Putamen (tissue), 1 donor: ENCODE measurements around the gene RRP9.
"Not testable (repeated sequence)": the region's sequence is repeated elsewhere in the genome, so short reads cannot be mapped to it uniquely, and the experiment has no call there.

Experiments
- DNase-seq: peaks from one replicate; pipeline ENCODE4 v3.0.0-alpha.2; 2016; ENCODE audit warnings: low spot score

RRP9 gene, protein sequence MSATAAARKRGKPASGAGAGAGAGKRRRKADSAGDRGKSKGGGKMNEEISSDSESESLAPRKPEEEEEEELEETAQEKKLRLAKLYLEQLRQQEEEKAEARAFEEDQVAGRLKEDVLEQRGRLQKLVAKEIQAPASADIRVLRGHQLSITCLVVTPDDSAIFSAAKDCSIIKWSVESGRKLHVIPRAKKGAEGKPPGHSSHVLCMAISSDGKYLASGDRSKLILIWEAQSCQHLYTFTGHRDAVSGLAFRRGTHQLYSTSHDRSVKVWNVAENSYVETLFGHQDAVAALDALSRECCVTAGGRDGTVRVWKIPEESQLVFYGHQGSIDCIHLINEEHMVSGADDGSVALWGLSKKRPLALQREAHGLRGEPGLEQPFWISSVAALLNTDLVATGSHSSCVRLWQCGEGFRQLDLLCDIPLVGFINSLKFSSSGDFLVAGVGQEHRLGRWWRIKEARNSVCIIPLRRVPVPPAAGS

DNA sequence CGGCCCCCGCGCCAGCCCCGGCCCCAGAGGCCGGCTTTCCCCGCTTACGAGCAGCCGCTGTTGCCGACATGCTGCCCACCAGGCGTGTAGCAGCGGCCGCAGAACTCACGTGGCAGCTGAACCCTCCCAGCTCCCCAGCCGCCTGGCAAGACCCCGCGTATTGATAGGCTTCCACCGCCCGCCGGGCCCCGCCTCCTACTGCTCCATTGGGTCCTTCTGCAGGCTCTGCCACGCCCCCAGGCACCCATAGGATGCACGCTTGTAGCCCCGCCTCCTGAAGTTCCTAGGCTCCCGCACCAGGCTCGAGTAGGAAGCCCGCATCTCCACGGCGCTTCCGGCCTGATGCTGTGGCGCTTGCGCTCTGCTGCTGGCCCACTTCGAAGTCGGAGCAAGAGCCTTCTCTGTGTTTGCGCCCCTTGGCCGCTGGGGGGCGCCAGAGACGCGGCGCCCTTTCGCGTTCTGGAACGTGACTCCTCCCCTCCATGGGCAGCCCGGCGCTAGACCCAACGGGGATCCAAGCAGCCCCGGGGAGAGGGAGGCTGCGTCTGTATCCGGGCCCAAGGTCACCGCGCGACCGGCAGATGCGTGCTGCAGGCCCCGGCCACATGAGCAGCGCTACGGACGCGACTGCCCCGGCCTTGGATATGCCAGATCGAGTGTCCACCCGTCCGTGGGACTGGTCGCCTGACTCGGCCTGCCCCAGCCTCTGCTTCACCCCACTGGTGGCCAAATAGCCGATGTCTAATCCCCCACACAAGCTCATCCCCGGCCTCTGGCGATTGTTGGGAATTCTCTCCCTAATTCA, at the start of gene RRP9, which contains the start of gene PARP3:
Gene RRP9, minus strand, starts transcription at position 107 of the 805 bp plus-strand sequence. Its CDS starts 37 bp downstream, at position 70.
Gene PARP3, plus strand, starts transcription at position 566 of the 805 bp plus-strand sequence. CDS start 993 bp downstream, outside the sequence.
- DNase-seq = peak; percentile 100

DNA sequence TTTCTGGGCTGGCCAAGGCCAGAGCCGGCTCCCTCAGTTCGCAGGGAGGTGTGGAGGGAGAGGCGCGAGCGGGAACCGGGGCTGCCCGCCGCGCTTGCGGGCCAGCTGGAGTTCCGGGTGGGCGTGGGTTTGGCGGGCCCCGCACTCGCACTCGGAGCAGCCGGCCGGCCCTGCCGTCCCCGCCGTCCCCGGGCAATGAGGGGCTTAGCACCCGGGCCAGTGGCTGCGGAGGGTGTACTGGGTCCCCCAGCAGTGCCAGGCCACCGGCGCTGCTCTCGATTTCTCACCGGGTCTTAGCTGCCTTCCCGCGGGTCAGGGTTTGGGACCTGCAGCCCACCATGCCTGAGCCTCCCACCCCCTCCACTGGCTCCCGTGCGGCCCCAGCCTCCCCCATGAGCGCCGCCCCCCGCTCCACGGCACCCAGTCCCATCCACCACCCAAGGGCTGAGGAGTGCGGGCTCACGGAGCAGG, 48.8 kb upstream of the RRP9 start:
- not testable (repeated sequence) for DNase-seq

DNA sequence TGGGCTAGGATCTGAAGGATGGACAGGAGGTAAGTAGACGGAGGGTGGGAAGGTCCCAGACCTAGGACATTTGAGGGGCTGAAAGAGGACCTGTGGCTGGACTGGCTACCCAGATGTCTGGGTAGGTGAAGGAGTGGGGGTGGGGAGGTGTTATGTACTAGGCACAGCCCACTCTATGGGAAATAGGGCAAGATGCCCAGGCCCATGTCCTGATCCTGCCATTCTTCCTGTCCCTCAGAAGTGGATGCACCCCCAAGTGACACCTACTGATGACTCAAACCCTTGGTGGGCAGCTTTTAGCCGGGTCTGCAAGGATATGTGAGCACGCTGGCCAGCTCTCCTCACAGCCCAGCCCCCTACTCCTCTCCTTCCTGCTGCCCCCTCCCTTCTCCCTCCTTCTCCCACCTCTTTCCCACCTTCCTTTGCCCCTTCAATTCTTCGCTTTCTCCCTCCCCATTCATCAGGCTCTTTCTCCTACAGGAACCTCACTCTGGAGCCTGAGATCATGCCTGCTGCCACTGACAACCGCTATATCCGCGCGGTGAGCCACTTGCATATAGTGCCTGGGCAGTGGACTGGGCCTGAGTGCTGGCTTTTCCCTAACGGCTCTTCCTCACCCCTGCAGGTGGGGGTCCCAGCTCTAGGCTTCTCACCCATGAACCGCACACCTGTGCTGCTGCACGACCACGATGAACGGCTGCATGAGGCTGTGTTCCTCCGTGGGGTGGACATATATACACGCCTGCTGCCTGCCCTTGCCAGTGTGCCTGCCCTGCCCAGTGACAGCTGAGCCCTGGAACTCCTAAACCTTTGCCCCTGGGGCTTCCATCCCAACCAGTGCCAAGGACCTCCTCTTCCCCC, 46.8 kb upstream of the RRP9 start:
- DNase-seq = no peak

DNA sequence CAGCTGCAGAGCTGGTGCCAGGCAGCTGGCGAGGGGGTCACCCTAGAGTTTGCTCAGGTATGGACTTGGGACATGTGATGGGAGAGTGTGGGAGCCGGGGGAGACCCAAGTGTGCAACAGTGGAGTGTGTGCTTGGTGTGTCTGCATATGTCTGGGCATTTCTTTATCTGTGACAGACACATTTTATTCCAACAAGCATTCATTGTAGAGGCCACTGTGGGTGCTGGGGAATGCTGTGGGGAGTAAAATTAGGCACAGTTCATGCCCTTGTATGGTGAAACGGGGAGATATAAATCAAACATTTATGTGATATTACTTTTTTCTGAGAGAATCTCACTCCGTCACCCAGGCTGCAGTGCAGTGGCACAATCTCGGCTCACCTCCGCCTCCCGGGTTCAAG, 45.9 kb upstream of the RRP9 start:
- DNase-seq = no peak

DNA sequence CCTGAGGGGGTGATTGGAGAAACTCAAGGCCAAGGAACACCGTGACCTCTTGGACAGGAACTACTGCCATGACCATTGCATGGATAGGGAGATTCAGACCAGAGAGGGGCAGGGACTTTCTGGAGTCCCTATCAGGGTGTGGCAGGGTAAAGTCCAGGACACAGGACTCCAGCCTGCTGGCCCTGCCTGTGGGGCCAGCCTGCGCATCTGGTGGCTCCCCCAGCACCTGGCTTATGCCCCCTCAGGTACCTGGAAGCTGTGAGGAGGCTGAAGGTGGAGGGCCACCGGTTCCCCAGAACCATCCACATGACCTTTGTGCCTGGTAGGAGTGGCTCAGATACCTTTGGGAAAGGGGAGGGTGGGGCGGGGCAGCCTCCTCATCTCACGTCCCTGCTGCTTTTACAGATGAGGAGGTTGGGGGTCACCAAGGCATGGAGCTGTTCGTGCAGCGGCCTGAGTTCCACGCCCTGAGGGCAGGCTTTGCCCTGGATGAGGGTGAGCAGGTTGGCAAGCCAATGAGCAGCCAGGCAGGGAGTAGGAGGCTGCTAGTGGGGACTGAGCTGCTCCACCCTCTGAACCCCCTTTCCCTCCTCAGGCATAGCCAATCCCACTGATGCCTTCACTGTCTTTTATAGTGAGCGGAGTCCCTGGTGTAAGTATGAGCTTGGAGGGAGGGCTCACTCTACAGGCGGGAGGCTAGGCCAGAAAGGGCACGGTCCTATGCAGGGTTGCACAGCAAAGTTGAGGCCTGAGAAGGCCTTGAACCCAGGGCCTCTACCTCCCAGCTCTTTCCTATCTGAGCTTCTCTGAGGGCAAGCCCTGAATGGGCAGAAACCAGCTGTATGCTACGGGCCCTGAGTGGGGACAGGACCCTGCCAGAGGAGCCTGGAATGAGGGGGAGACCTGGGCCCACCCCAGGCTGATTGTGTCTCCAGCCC, 44.6 kb upstream of the RRP9 start:
- DNase-seq = no peak

DNA sequence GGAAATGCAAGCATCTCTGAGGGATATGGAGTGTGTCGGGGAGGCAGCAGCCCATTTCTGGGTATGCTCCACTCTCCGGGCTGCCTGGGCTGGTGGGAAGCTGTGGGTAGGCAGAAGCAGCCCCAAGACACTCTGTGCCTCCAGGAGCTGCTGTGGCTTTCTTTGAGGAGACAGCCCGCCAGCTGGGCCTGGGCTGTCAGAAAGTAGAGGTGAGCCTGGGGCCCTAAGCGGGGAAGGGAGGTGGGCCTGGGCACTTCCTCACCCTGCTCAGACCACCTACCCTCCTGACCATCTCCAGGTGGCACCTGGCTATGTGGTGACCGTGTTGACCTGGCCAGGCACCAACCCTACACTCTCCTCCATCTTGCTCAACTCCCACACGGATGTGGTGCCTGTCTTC, 43.4 kb upstream of the RRP9 start:
- no peak for DNase-seq

DNA sequence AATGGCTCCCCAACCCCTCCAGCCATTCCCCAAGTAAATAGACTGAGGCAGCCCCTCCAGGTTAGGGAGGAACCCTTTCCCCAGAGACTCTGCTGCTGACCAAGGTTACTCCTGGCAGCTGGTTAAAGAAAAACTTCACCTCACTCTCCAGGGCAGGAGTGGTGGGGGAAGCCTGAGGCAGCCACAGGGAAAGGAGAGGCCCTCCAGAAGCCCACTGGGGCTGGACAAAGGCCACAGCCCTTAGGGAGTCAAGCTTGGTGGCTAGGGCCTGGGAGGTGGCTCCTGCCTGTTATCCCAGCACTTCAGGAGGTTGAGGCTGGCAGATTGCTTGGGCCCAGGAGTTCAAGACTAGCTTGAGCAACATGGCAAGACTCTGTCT, 42.6 kb upstream of the RRP9 start:
- DNase-seq = no peak

DNA sequence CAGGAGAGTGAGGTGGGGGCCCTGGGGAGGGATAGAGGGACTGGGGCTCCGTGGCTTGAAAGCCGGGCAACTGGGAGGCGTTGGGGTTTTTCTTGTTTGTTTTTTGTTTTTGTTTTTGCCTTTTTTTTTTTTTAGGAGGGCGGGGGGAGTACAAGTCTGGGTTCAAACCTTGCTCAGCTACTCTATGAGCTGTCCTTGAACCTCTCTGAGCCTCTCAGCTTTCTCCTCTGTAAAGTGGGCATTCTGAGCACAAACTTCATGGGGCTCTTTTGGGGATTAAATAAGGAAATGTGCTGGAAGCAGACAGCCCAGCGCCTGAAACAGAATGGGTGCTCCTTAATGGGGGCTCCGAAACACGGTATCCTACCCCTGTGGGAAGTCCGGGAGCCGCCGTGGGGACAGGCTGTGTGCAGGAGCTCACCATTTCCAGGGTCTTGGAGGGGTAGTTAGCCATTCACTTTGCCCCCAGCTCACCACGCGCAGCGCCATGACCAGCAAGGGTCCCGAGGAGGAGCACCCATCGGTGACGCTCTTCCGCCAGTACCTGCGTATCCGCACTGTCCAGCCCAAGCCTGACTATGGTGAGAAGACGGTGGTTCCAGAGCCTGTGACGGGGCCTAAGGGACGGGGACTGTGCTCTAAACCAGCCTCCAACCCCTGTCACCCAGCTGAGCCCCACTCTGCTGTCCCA, 42.0 kb upstream of the RRP9 start:
- DNase-seq = no peak

DNA sequence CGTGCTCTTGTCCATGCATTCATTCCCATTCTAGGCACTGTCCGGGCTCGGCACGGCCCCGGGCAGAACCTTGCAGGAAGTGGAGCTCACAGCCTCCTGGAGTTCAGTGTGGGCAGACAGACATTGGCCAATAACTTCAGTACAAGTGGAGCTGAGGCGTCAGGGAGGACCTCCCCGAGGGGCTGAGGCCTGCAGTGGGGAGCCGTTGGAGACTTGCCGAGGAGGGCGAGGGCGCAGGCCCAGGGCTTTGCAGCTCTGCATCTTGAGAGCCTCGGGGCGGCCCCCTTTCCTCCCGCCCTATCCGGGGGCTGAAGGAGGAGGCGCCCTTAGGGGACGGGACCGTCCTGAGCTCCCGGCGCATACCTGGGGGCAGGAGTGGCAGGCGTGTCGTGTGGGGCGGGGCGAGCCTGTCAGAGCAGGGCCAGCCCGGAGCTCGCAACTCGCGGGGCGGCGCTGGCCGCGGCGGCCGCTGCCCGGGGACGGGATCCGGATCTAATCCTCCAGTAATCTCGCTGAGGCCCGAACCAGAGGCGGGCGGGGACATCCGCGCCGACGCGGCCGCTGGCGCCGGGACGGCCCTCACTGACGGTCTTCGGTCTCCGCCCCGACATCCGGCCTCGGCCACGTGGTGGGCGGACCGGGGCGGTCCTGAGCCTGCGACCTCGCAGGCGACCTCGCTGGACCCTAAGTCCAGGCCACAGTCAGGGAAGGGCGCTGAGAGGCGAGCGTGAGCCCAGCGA, 41.3 kb upstream of the RRP9 start, which contains the start of gene ACY1:
Gene ACY1, plus strand, starts transcription at position 698 of the 740 bp plus-strand sequence. CDS start 530 bp downstream, outside the sequence.
- peak; percentile 83 for DNase-seq

DNA sequence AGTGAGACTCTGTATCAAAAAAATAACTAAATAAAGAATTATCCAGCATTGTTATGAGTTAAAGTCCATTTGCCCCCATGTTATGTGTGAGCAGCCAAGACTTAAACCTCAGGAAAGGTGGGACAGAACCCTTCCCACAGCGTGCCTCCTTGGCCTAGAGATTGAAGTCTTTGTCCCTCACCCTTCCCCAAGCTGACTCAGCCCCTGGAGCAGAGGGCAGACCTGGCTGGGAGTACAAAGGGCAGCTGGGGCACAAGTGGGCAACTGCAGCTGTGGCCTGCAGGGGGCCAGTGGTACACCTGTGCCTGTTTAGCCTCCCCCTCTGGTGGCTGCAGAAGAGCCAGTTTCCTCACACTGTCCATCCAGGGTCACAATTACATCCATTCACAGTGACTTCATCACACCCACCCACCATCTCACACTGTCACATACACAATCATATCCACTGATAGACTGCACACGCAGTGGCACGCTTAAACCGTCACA, 40.7 kb upstream of the RRP9 start:
- no peak for DNase-seq

DNA sequence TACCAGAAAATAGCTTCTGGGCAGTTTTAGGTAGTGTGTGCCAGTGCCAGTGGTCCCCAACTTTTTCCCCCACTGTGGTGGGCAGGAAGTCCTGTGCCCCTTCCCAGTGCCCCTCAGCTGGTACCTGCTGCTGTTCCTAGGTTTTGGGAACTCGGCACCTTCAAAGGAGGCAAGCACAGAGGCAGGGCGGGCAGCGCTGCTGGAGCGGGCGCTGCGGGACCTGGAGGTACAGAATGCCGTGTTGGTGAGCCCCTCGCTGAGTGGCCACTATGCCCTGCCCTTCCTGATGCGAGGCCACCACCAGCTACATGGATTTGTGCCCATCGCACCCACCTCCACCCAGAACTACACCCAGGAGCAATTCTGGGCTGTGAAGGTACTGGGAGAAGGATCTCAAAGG, 38.5 kb upstream of the RRP9 start:
- DNase-seq = no peak

DNA sequence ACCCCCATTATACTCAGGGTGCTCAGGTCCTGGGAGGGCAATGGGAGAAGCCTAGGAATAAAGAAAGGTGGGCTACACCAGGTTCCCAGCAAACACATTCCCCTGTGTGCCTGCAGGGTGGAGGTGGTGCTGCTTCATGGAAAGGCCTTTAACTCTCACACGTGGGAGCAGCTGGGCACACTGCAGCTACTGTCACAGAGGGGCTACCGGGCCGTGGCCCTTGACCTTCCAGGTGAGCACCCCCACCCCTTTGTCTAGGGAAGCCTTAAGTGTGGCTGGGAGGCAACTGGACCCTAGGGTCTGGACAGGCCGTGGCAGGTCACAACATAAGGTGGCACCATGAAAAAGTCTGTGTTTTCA, 36.4 kb upstream of the RRP9 start:
- DNase-seq = no peak

DNA sequence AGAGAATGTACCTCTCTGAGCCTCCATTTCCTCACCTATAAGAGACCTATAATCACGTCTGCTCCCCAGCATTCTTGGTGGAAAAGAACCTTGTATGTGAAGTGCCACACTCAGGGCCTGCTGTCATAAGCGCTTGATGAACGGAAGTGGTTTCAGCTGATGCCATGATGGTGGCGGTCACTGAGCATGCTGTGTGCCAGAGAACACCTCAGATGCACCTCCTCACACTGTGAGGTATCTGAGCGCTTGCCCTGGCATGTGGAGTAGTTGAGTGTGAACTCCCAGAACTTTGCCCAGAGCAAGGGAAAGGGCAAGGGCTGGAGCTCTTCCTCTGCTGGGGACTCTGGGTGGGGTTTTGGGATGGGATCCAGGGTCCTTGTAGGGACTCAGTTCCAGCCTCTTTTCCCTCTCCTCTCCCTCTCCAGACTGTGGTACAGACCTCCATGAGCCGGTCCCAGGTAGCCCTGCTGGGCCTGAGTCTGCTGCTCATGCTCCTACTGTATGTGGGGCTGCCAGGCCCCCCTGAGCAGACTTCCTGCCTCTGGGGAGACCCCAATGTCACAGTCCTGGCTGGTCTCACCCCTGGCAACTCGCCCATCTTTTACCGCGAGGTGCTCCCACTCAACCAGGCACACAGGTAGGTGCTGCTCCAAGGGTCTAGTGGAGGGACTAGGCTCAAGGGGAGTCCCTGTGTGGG, 35.9 kb upstream of the RRP9 start:
- no peak for DNase-seq

DNA sequence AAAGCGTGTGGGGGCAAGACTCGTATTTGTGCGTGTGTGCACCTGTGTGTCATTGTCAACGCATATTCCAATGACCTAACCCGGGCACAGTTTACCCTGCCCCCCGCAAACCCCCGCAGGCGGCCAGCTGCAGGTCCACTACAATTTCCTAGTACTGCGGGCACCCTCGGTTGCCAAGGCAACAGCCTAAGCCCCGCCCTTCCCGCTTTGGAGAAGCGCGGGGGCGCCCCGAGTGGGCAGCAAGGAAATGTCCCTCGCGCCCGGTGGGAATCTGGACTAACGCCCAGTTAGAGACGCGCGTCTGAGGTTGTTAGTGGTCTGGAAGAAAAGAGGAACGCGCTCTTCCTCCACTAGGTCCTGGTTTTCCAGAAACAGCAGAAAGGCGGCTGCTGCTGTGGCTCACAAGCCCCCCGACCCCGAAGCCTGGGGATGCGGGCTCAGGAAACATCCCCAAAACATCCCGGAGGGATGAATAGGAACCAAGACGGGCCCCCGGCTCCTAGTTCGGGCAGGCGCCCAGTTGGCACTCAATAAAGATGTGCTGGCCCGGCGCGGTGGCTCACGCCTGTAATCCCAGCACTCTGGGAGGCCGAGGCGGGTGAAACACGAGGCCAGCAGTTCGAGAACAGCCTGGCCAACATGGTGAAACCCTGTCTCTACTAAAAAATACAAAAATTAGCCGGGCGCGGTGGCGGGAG, 34.3 kb upstream of the RRP9 start:
- peak; percentile 83 for DNase-seq

DNA sequence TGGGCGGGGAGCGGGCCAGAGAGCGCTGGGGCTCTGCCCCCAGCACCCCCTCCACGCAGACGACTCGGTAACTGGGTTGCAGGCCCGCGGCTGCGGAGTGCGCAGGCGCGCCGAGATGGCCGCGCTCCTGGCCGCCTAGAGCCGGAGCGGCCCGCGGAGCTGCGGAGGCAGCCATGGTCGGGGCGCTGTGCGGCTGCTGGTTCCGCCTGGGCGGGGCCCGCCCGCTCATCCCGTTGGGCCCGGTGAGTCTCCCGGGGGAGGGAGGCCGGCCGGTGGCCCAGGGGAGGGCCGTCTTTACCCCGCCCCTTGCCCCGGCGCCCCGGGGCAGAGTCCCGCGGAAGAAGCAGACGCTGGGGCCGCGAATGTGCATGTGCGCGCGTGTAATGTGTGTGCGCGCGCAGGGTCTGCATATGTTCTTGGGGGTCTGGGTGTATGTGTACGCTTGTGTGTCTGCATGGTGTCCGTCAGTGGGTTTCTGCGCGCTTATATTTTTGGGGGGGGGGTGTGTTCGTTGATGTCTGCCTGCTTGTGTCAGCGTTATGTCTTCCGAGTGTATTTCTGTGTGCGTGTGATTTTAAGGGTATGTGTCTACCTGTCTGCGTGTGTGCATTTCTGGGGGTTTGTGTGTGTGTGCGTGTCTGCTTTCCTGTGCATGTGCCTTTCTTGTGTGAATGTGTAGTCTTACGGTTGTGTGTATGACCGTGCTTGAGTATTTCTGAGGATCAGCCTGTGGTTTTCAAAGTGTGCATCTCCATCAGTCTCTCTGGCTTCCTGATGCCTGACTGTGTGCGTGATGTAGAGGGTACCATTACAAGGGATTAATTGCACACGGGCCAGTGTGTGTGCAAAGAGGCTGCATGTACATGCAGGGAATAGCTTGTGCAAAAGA, 33.5 kb upstream of the RRP9 start, which contains the start of gene ABHD14A:
Gene ABHD14A, plus strand, starts transcription at position 102 of the 889 bp plus-strand sequence. Its CDS starts 72 bp downstream, at position 174.
- peak; percentile 82 for DNase-seq

DNA sequence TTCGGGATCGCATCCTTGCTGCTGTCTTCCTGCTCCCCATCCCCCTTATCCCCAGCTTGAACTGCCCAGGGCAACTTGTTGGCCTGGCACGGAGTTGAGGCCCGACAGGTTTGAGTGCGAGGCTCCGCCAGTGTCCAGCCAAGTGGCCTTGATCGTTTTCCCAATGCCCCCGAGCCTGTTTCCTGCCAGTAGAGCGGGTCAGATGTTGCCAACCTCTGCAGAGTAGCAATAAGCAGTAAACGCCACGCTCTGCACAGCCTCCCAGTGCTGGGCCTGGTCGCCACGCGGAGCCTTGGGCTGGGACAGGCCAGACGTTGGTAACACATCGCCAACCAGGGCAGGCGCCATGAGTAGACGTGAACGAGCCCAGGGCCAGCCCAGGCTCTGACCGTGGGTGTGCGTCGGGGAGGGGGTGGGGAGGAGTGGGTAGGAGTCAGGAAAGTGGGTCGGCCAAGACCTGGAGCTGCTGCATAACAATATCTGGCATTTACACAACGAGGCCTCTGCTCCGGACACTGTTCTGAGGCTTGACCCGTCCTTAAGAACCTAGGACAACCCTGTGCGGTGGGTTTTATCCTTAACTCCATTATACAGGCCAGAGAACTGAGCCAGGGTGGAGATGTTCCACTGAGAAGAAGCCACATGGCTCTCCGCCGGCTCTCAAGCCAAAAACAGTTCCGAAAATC, 32.7 kb upstream of the RRP9 start:
- no peak for DNase-seq
